Heart right ventricle (tissue), 16 donors: ENCODE results near the gene DISC1. TPM values are rescaled to one million over a fixed set of nuclear protein-coding genes. Genes with fewer than 3 reads are reported as not detected.

Source experiments
- ATAC-seq, 8 donors: fragments of 200-7000 bp; cut with Tn5 transposase; one replicate each; pipeline ENCODE4 v1.9.1; 2020; ENCODE audit warnings: mild to moderate bottlenecking in 8 of 8, moderate library complexity in 8 of 8, moderate number of reproducible peaks in 1 of 8
- DNase-seq, 2 donors: peaks; one replicate each; pipeline ENCODE4 v3.0.0-alpha.2; 2020
- H3K27ac ChIP-seq, 10 donors: fragments of 200-600 bp; sonication (generic) in 2 of 10; one replicate each; pipeline versions ENCODE4 v1.5.0 to v1.8.0; 2020 to 2022; ENCODE audit warnings: mild to moderate bottlenecking in 3 of 10
- H3K27me3 ChIP-seq, 7 donors: fragments of 200-600 bp; one replicate each; pipeline ENCODE4 v1.8.0; 2021 to 2022; ENCODE audit warnings: mild to moderate bottlenecking in 2 of 7
- H3K36me3 ChIP-seq, 9 donors: fragments of 200-600 bp; sonication (generic) in 1 of 9; one replicate each; pipeline versions ENCODE4 v1.5.0 to v1.8.0; 2020 to 2022; ENCODE audit warnings: mild to moderate bottlenecking in 2 of 9
- H3K4me1 ChIP-seq, 9 donors: fragments of 200-600 bp; sonication (generic) in 1 of 9; one replicate each; pipeline versions ENCODE4 v1.5.0 to v1.8.0; 2020 to 2022; ENCODE audit warnings: mild to moderate bottlenecking in 4 of 9
- H3K4me3 ChIP-seq, 10 donors: fragments of 200-600 bp; sonication (generic) in 2 of 10; one replicate each; pipeline versions ENCODE4 v1.5.0 to v1.8.0; 2020 to 2022; ENCODE audit warnings: mild to moderate bottlenecking in 7 of 10, moderate library complexity in 2 of 10
- H3K9me3 ChIP-seq, 11 donors: fragments of 200-600 bp in 10 of 11; sonication (generic) in 2 of 11; one replicate each; pipeline versions ENCODE4 v1.5.0 to v1.8.0; 2013 to 2022; ENCODE audit warnings: mild to moderate bottlenecking in 2 of 11, control low read depth in 1 of 11, moderate library complexity in 1 of 11
- WGBS, 2 donors: extraction: QIAGEN DNeasy Blood & Tissue Kit; methylation state at CpG; one replicate each; pipeline ENCODE4 v1.1.7; 2013; ENCODE audit warnings: inconsistent platforms in 1 of 2; 5-methylcytosine and 5-hydroxymethylcytosine counted together
- intact Hi-C, 10 donors: fragments of 100-400 bp; cut with DNase I; formaldehyde crosslinking; loops; one replicate each; pipeline versions ENCODE4 v1.11.1 to v1.14.2; 2022
- polyA plus RNA-seq, 2 donors: library from polyadenylated mRNA; stranded (reverse); fragments of 200-250 nt; gene quantifications; one replicate each; pipeline ENCODE4 v1.2.3, GENCODE V29; 2013
- total RNA-seq, 10 donors: library from RNA; stranded (reverse); fragmentation: NEBNext Ultra II Directional in 3 of 10; extraction: Animal tissue kit (Norgen Biotek cat#: 25700) in 3 of 10; gene quantifications; one replicate each; pipeline versions ENCODE4 v1.2.1 to v1.2.4, GENCODE V29; 2021 to 2023
- TF ChIP-seq, protein P1 (sequence below), 9 donors: fragments of 200-600 bp; sonication (generic) in 2 of 9; IDR thresholded peaks; one replicate each; pipeline versions ENCODE4 v1.5.0 to v1.8.0; 2021 to 2022; ENCODE audit warnings: antibody characterized with exemption in 9 of 9, mild to moderate bottlenecking in 5 of 9, moderate library complexity in 1 of 9
- donor health status: Arrhythmogenic right ventricular cardiomyopathy.
- donor health status: ischemic (EF 13 %, LVEDD 7.1; RV severe dilation, severe dysfunction).
- donor health status: healthy with polysubstance abuse.
- donor health status: DM: no; HTN: yes; CAD: no.
- donor health status: DM: no; HTN: no; CAD: no.
- donor health status: ischemic (EF 25% LVEDD 6.9; RV normal size, moderate dysfunction).
- donor health status: ischemic (EF 25% LVEDD 5.7; RV mildly dilated, moderate dysfunction).
- donor health status: healthy.
- donor health status: DM: yes; HTN: yes; CAD: no.
- donor health status: Ischemic cardiomyopathy.
- donor health status: ischemic (EF 35%, LVEDD 5.7; RV mildly dilated, moderate dysfunction).
- donor health status: nonischemic (EF 11% LVEDD 7.7; RV severe dilation, severe dysfunction).
- donor health status: DM: yes; HTN: yes; CAD: no.
- donor health status: PGD.
- donor health status: ischemic (EF 29% LVEDD 5.4; RV normal size, mild dysfunction).
- donor health status: nonischemic (EF 23%, LVEDD 6.1; RV moderate dilation, normal function).

Gene DISC1
- total and polyA plus RNA-seq, 12 donors: 1.4 to 6.4 (median 4.0) TPM

DNA sequence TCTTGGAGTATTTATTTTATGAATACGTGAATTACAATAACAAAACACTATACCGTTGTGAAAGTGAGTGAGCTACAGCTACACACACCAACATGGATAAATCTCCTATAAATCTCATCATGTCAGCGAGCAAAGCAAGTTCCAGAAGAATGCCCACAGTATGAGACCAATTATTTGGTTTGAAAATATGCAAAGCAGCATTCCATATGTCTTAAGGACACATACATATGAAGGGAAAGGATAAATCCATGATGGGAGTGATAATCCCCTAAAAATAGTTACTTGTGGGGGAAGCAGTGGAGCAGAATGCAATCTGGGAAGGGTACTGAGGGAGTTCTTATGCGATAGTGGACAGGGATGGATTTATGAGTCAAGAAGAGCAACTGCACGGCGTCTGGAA is 261.3 kb downstream of the DISC1 start:
- peaks cover 0 to 2% (median 0%) of the 10 kb centered on the region in 11 donors for H3K9me3 ChIP-seq
- H3K27me3 ChIP-seq: no peaks in the 10 kb centered on the region
- ATAC-seq (no peak), DNase-seq (no peak)
- no peak overlapping the region for H3K4me3 ChIP-seq
- WGBS, 2 donors: 95% methylated on average over 6 of the region's 6 CpGs
- no peak overlapping the region for H3K27ac ChIP-seq
- H3K36me3 ChIP-seq: no peaks in the 10 kb centered on the region
- H3K4me1 ChIP-seq: peaks cover 0 to 12% (median 0%) of the 10 kb centered on the region in 9 donors
- intact Hi-C loops: no loop called here
- TF ChIP-seq, protein P1, sequence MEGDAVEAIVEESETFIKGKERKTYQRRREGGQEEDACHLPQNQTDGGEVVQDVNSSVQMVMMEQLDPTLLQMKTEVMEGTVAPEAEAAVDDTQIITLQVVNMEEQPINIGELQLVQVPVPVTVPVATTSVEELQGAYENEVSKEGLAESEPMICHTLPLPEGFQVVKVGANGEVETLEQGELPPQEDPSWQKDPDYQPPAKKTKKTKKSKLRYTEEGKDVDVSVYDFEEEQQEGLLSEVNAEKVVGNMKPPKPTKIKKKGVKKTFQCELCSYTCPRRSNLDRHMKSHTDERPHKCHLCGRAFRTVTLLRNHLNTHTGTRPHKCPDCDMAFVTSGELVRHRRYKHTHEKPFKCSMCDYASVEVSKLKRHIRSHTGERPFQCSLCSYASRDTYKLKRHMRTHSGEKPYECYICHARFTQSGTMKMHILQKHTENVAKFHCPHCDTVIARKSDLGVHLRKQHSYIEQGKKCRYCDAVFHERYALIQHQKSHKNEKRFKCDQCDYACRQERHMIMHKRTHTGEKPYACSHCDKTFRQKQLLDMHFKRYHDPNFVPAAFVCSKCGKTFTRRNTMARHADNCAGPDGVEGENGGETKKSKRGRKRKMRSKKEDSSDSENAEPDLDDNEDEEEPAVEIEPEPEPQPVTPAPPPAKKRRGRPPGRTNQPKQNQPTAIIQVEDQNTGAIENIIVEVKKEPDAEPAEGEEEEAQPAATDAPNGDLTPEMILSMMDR (IDR thresholded peaks at IDR 0.05): no peak

DNA sequence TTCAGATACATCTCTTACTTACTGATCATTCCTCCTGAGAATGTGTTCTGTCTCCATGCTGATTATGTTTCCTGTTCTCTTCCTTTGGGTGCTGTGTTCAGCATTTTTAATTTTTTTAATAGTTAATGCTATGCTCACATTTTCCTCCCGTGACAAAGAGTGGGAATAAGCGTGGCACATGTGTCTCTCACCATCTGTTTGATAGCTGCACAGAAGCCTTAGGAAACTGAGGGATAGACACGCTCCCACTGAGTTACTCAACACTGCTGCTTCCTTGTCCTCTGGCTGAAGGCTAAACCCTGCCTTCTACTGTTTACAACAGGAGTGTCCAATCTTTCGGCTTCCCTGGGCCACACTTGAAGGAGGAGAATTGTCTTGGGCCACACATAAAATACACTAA is 264.2 kb downstream of the DISC1 start:
- Histone ChIP-seq H3K27ac (no peak overlapping the region), H3K9me3 (peaks cover 0 to 12% (median 0%) of the 10 kb centered on the region in 11 donors), H3K27me3 (no peaks in the 10 kb centered on the region), H3K4me3 (no peak overlapping the region), H3K36me3 (no peaks in the 10 kb centered on the region), H3K4me1 (no peaks in the 10 kb centered on the region)
- DNase-seq: no peak
- no peak for ATAC-seq
- TF ChIP-seq, protein P1 (IDR thresholded peaks at IDR 0.05): no peak
- intact Hi-C loops: no loop called here
- WGBS, 2 donors: 92 to 95% methylated on average over 4 of the region's 4 CpGs

DNA sequence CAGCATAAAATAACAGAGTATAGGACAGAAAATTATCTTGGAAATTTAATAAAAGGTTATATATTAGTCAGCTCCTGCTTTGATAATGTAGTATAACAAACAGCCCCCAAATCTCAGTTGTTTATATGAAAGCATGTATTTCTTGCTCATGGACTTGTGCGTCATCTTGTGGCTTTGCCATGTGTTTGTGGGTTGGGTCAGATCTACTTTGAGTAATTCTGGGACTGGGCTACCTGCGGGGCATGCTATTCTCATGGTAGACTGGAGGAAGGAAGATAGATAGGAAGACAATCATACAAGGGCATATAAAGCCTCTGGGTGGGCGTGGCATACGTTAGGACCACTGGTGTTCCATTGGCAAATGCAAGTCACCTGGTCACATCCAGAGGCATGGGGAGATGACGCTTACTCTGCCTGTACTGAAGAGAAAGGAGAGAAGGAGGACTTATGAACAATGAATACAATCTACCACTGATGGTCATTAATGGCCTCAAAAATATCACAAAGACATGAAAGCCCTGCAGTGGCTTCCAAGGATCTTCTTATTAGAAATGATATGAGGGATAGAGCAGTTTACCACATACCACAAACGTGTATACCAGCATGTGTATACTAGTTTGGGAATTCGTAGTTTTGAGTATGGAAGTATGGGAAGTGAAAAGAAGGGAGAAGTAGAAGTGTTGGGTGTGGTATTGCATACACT is 267.0 kb downstream of the DISC1 start:
- no peaks in the 10 kb centered on the region for H3K27me3 ChIP-seq
- no peak overlapping the region for H3K4me3 ChIP-seq
- H3K36me3 ChIP-seq: no peaks in the 10 kb centered on the region
- H3K4me1 ChIP-seq: peaks cover 0 to 6% (median 0%) of the 10 kb centered on the region in 9 donors
- no peak for ATAC-seq
- WGBS, 2 donors: 95 to 96% methylated on average over 7 of the region's 7 CpGs
- no peak for DNase-seq
- H3K9me3 ChIP-seq: peaks cover 0 to 12% (median 0%) of the 10 kb centered on the region in 11 donors
- intact Hi-C loops: no loop called here
- no peak overlapping the region for H3K27ac ChIP-seq
- TF ChIP-seq, protein P1 (IDR thresholded peaks at IDR 0.05): no peak

DNA sequence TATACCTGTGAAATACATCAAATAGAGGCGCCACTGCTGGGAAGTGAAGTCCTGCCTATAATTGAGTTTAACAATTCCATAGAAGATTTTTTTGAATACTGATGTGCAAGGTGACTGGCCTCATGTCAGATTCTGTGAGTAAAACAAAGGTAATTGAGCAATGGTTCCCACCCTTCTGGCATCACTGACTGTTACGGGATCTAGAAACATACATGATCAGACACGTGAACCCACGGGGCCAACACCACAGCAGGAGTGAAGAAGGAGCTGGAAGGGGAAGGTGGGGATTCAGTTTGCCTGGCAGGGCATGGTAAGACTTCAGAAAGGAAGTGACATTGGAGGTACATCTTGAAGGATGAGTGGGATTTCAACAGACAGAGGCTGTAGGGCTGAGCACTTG is 270.2 kb downstream of the DISC1 start:
- 97 to 99% methylated on average over 4 of the region's 4 CpGs for WGBS, 2 donors
- DNase-seq (no peak), ATAC-seq (no peak)
- intact Hi-C loops: no loop called here
- Histone ChIP-seq H3K9me3 (peaks cover 0 to 12% (median 0%) of the 10 kb centered on the region in 11 donors), H3K27me3 (no peaks in the 10 kb centered on the region), H3K36me3 (no peaks in the 10 kb centered on the region), H3K27ac (no peak overlapping the region), H3K4me1 (peaks cover 0 to 6% (median 0%) of the 10 kb centered on the region in 9 donors), H3K4me3 (no peak overlapping the region)
- TF ChIP-seq, protein P1 (IDR thresholded peaks at IDR 0.05): no peak
